Measurements from ENCODE around the gene TMEM51. TPM values are rescaled to one million over a fixed set of nuclear protein-coding genes. Genes with fewer than 3 reads are reported as not detected.

TMEM51 gene
- total and polyA plus RNA-seq, 4 donors = 1.3 to 8.8 (median 4.6) TPM

DNA sequence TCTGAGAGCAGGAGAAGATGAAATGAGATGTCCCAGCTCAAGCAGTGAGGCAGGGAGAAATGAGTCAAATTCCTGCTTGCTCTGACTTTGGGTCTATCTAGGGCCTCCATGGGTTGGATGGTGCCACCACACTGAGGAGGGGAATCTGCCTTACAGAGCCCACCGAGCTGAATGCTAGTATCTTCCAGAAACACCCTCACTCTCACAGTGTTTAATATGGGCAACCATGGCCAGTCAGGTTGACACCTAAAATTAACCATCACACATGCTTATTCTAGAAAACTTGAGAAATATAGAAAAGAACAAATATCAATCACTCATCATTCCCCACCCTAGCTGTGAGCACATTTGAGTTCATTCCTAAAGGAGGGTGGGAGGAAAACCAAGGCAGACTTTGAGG, 64.1 kb downstream of the TMEM51 start:
- intact Hi-C loops (cut with DNase I) = no loop called here
- no peak for ATAC-seq (ENCODE audit: low FRiP score)
- Histone ChIP-seq H3K9me3 (ENCODE audit: control insufficient read depth, low read length) (no peaks in the 10 kb centered on the region), H3K27ac (ENCODE audit: low read depth in 1 of 2, low read length in 2 of 2) (no peak overlapping the region), H3K4me3 (ENCODE audit: low read length in 2 of 2) (no peak overlapping the region), H3K27me3 (ENCODE audit: control insufficient read depth in 1 of 2, insufficient read depth in 2 of 2, low read length in 1 of 2) (no peaks in the 10 kb centered on the region), H3K36me3 (ENCODE audit: control insufficient read depth in 1 of 2, insufficient read depth in 2 of 2, low read length in 1 of 2) (no peaks in the 10 kb centered on the region), H3K4me1 (ENCODE audit: control insufficient read depth in 1 of 2, insufficient read depth in 2 of 2, low read length in 2 of 2) (no peaks in the 10 kb centered on the region)
- DNase-seq = no peak
- WGBS, 2 donors = 94 to 100% methylated on average over 1 of the region's 1 CpG

- H3K36me3 ChIP-seq (ENCODE audit: control insufficient read depth in 1 of 2, insufficient read depth in 2 of 2, low read length in 1 of 2) = no peaks in the 10 kb centered on the region
- ATAC-seq (ENCODE audit: low FRiP score) = no peak
- no peaks in the 10 kb centered on the region for H3K4me1 ChIP-seq (ENCODE audit: control insufficient read depth in 1 of 2, insufficient read depth in 2 of 2, low read length in 2 of 2)
- no peak for DNase-seq
- H3K4me3 ChIP-seq (ENCODE audit: low read length in 2 of 2) = no peak overlapping the region
- 65 to 69% methylated on average over 6 of the region's 6 CpGs for WGBS, 2 donors
- no peak overlapping the region for H3K27ac ChIP-seq (ENCODE audit: low read depth in 1 of 2, low read length in 2 of 2)
- H3K9me3 ChIP-seq (ENCODE audit: control insufficient read depth, low read length) = no peaks in the 10 kb centered on the region
- H3K27me3 ChIP-seq (ENCODE audit: control insufficient read depth in 1 of 2, insufficient read depth in 2 of 2, low read length in 1 of 2) = no peaks in the 10 kb centered on the region
- intact Hi-C loops (cut with DNase I) = no loop called here
These were observed 65.0 kb downstream of the TMEM51 start for GRCh38 chr1:15218287-15219279.

- Histone ChIP-seq H3K4me1 (ENCODE audit: control insufficient read depth in 1 of 2, insufficient read depth in 2 of 2, low read length in 2 of 2) (no peaks in the 10 kb centered on the region), H3K36me3 (ENCODE audit: control insufficient read depth in 1 of 2, insufficient read depth in 2 of 2, low read length in 1 of 2) (no peaks in the 10 kb centered on the region), H3K4me3 (ENCODE audit: low read length in 2 of 2) (no peak overlapping the region), H3K27ac (ENCODE audit: low read depth in 1 of 2, low read length in 2 of 2) (no peak overlapping the region), H3K9me3 (ENCODE audit: control insufficient read depth, low read length) (no peaks in the 10 kb centered on the region), H3K27me3 (ENCODE audit: control insufficient read depth in 1 of 2, insufficient read depth in 2 of 2, low read length in 1 of 2) (no peaks in the 10 kb centered on the region)
- ATAC-seq (ENCODE audit: low FRiP score) = no peak
- DNase-seq = no peak
- intact Hi-C loops (cut with DNase I) = no loop called here
- WGBS, 2 donors = 91 to 96% methylated on average over 22 of the region's 22 CpGs
These were observed 65.9 kb downstream of the TMEM51 start for GRCh38 chr1:15219280-15220023.

DNA sequence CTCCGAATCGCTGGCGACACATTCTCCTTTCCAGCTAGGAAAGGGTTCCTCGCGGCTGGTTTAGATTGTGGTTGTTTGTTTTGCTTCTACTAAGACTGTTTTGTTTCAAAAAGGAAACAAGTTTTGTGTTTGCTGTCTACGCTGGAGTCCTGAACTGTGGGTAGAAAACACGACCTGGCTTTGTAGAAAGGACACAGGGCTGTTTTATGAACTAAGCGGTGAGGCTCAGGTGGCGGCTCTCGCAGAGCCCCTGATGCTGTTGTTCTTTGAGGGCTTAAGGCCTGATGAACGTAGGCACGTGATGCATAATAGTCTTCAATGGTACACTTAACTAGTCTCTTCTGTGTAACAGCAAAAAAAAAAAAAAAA, 66.5 kb downstream of the TMEM51 start:
- 90 to 92% methylated on average over 12 of the region's 12 CpGs for WGBS, 2 donors
- no peak for DNase-seq
- ATAC-seq (ENCODE audit: low FRiP score) = no peak
- Histone ChIP-seq H3K36me3 (ENCODE audit: control insufficient read depth in 1 of 2, insufficient read depth in 2 of 2, low read length in 1 of 2) (no peaks in the 10 kb centered on the region), H3K4me3 (ENCODE audit: low read length in 2 of 2) (no peak overlapping the region), H3K9me3 (ENCODE audit: control insufficient read depth, low read length) (no peaks in the 10 kb centered on the region), H3K4me1 (ENCODE audit: control insufficient read depth in 1 of 2, insufficient read depth in 2 of 2, low read length in 2 of 2) (no peaks in the 10 kb centered on the region), H3K27ac (ENCODE audit: low read depth in 1 of 2, low read length in 2 of 2) (no peak overlapping the region), H3K27me3 (ENCODE audit: control insufficient read depth in 1 of 2, insufficient read depth in 2 of 2, low read length in 1 of 2) (no peaks in the 10 kb centered on the region)
- intact Hi-C loops (cut with DNase I) = no loop called here

GRCh38 chr1:15220825-15221431, 67.4 kb downstream of the TMEM51 start:
- ATAC-seq (ENCODE audit: low FRiP score) (no peak), DNase-seq (no peak)
- H3K36me3 ChIP-seq (ENCODE audit: control insufficient read depth in 1 of 2, insufficient read depth in 2 of 2, low read length in 1 of 2) = no peaks in the 10 kb centered on the region
- no peaks in the 10 kb centered on the region for H3K9me3 ChIP-seq (ENCODE audit: control insufficient read depth, low read length)
- H3K4me1 ChIP-seq (ENCODE audit: control insufficient read depth in 1 of 2, insufficient read depth in 2 of 2, low read length in 2 of 2) = no peaks in the 10 kb centered on the region
- H3K27ac ChIP-seq (ENCODE audit: low read depth in 1 of 2, low read length in 2 of 2) = no peak overlapping the region
- intact Hi-C loops (cut with DNase I) = no loop called here
- WGBS, 2 donors = 75 to 83% methylated on average over 7 of the region's 7 CpGs
- no peaks in the 10 kb centered on the region for H3K27me3 ChIP-seq (ENCODE audit: control insufficient read depth in 1 of 2, insufficient read depth in 2 of 2, low read length in 1 of 2)
- no peak overlapping the region for H3K4me3 ChIP-seq (ENCODE audit: low read length in 2 of 2)

- H3K9me3 ChIP-seq (ENCODE audit: control insufficient read depth, low read length) = no peaks in the 10 kb centered on the region
- WGBS, 2 donors = 88 to 91% methylated on average over 4 of the region's 4 CpGs
- no peaks in the 10 kb centered on the region for H3K36me3 ChIP-seq (ENCODE audit: control insufficient read depth in 1 of 2, insufficient read depth in 2 of 2, low read length in 1 of 2)
- no peak for DNase-seq
- H3K4me1 ChIP-seq (ENCODE audit: control insufficient read depth in 1 of 2, insufficient read depth in 2 of 2, low read length in 2 of 2) = no peaks in the 10 kb centered on the region
- no peak overlapping the region for H3K4me3 ChIP-seq (ENCODE audit: low read length in 2 of 2)
- H3K27ac ChIP-seq (ENCODE audit: low read depth in 1 of 2, low read length in 2 of 2) = no peak overlapping the region
- intact Hi-C loops (cut with DNase I) = no loop called here
- no peak for ATAC-seq (ENCODE audit: low FRiP score)
- no peaks in the 10 kb centered on the region for H3K27me3 ChIP-seq (ENCODE audit: control insufficient read depth in 1 of 2, insufficient read depth in 2 of 2, low read length in 1 of 2)
These were observed 69.2 kb downstream of the TMEM51 start for GRCh38 chr1:15222653-15223303.

DNA sequence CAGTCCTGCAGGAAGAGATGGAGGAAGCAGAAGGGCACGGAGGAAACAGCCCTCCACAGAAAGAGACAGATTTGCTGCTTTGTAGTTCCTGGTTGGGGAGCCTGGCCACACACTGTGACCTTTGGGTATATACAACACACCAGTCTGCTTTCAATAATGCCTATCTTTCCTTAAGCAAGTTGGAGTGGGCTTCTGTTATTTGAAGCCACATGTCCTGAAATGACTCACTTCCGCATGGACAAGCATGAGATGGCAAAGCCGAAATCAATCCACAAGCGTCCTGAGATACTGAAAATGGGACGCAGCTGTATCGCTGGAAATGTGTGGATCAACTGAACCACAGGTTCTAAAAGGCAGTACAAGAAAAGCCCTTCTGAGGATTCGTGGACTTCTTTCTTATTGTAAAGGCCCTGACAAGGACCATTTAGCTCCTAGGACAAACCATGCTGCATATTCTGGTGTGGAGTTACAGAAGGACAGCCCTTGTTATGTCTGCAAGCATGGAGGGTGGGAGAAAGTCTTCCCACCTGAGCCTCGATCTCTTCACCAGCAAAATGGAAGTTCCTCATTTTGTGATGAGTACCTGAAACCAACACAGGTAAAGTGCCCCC, 70.8 kb downstream of the TMEM51 start:
- Histone ChIP-seq H3K27me3 (ENCODE audit: control insufficient read depth in 1 of 2, insufficient read depth in 2 of 2, low read length in 1 of 2) (no peaks in the 10 kb centered on the region), H3K9me3 (ENCODE audit: control insufficient read depth, low read length) (no peaks in the 10 kb centered on the region), H3K36me3 (ENCODE audit: control insufficient read depth in 1 of 2, insufficient read depth in 2 of 2, low read length in 1 of 2) (no peaks in the 10 kb centered on the region), H3K4me1 (ENCODE audit: control insufficient read depth in 1 of 2, insufficient read depth in 2 of 2, low read length in 2 of 2) (no peaks in the 10 kb centered on the region), H3K27ac (ENCODE audit: low read depth in 1 of 2, low read length in 2 of 2) (no peak overlapping the region), H3K4me3 (ENCODE audit: low read length in 2 of 2) (no peak overlapping the region)
- ATAC-seq (ENCODE audit: low FRiP score) (no peak), DNase-seq (no peak)
- 94 to 97% methylated on average over 8 of the region's 8 CpGs for WGBS, 2 donors
- intact Hi-C loops (cut with DNase I) = no loop called here

DNA sequence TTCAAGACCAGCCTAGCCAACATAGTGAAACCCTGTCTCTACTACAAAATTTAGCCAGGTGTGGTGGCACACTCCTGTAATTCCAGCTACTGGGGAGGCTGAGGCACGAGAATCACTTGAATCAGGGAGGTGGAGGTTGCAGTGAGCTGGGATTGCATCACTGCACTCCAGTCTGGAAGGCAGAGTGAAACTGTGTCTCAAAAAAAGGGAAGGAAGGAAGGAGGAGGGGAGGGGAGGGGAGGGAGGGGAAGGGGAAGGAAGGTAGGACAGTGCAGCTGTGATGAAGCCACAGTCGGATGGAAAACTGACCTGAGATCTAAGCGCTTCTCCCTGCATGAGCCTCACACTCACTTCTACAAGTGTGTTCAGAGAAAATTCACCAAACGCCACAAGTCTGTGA, 71.4 kb downstream of the TMEM51 start:
- DNase-seq (no peak), ATAC-seq (ENCODE audit: low FRiP score) (no peak)
- Histone ChIP-seq H3K4me3 (ENCODE audit: low read length in 2 of 2) (no peak overlapping the region), H3K27ac (ENCODE audit: low read depth in 1 of 2, low read length in 2 of 2) (no peak overlapping the region), H3K9me3 (ENCODE audit: control insufficient read depth, low read length) (no peaks in the 10 kb centered on the region), H3K36me3 (ENCODE audit: control insufficient read depth in 1 of 2, insufficient read depth in 2 of 2, low read length in 1 of 2) (no peaks in the 10 kb centered on the region), H3K4me1 (ENCODE audit: control insufficient read depth in 1 of 2, insufficient read depth in 2 of 2, low read length in 2 of 2) (no peaks in the 10 kb centered on the region), H3K27me3 (ENCODE audit: control insufficient read depth in 1 of 2, insufficient read depth in 2 of 2, low read length in 1 of 2) (no peaks in the 10 kb centered on the region)
- intact Hi-C loops (cut with DNase I) = no loop called here
- 91 to 92% methylated on average over 4 of the region's 4 CpGs for WGBS, 2 donors
